ENCODE measurements around the gene SHC1.

Gene SHC1

GRCh38 chr1:154970631-154971340 is at the start of gene SHC1:
TSS of gene SHC1 (minus strand) at chr1:154970747. CDS start at chr1:154970526, 221 bp downstream.
- DNase-seq = peak; percentile 94

- peak; percentile 89 for DNase-seq
Observed at GRCh38 chr1:155019377-155020245, 49.1 kb upstream of the SHC1 start.

GRCh38 chr1:155018617-155019348 is 48.2 kb upstream of the SHC1 start:
- peak; percentile 98 for DNase-seq

GRCh38 chr1:155017946-155018316 is 47.4 kb upstream of the SHC1 start:
- peak; percentile 69 for DNase-seq

GRCh38 chr1:155017041-155017945 is 46.7 kb upstream of the SHC1 start:
- peak; percentile 95 for DNase-seq

- peak; percentile 98 for DNase-seq
Observed at GRCh38 chr1:155016231-155016831, 45.8 kb upstream of the SHC1 start.

GRCh38 chr1:155015527-155016230 is 45.1 kb upstream of the SHC1 start:
- DNase-seq = peak; percentile 49

GRCh38 chr1:155014709-155015508 is 44.4 kb upstream of the SHC1 start:
- DNase-seq = no peak

- no peak for DNase-seq
Observed at GRCh38 chr1:155013632-155014031, 43.1 kb upstream of the SHC1 start.

GRCh38 chr1:155012776-155013602 is 42.4 kb upstream of the SHC1 start:
- no peak for DNase-seq

- DNase-seq = no peak
Observed at GRCh38 chr1:155012026-155012546, 41.5 kb upstream of the SHC1 start.

GRCh38 chr1:155011437-155012025 is 41.0 kb upstream of the SHC1 start:
- DNase-seq = no peak

- DNase-seq = no peak
Observed at GRCh38 chr1:155011004-155011416, 40.5 kb upstream of the SHC1 start.

- DNase-seq = no peak
Observed at GRCh38 chr1:155010211-155010918, 39.8 kb upstream of the SHC1 start.

- DNase-seq = no peak
Observed at GRCh38 chr1:155009742-155010141, 39.2 kb upstream of the SHC1 start.

GRCh38 chr1:155009221-155009711 is 38.7 kb upstream of the SHC1 start:
- DNase-seq = no peak

GRCh38 chr1:155008015-155008941 is 37.7 kb upstream of the SHC1 start:
- DNase-seq = no peak

All from RPMI8226 (cell line).